ENCODE data around the gene KIRREL2.

Gene KIRREL2

DNA sequence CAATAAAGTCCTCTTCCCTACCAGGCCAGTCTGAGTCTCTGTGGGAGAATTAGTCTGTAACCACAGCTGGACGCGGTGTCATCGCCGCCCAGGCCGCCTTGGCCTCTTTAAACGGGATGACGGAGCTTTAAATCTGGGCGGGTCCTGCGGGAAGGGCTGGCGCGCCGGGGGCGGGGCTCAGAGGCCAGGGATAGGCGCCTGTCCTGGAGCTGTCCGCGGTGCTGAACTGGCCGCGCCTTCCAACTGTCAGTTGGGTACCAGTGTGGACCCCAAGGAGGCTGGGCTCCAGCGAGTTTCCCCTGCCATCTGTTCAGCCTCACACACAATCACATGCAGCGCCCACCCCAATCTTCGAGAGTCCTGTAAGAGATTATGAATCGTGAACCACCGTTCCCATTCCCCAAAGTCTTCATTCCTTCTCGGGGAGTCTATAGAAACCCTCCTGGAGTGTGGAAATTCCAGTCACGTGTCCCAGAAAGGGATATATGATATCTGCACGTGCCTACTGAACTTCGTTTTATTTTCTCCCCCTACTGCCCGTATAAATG lies 23.1 kb downstream of the KIRREL2 start (continued):
- TF ChIP-seq, protein P1, sequence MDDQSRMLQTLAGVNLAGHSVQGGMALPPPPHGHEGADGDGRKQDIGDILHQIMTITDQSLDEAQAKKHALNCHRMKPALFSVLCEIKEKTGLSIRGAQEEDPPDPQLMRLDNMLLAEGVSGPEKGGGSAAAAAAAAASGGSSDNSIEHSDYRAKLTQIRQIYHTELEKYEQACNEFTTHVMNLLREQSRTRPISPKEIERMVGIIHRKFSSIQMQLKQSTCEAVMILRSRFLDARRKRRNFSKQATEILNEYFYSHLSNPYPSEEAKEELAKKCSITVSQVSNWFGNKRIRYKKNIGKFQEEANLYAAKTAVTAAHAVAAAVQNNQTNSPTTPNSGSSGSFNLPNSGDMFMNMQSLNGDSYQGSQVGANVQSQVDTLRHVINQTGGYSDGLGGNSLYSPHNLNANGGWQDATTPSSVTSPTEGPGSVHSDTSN (CRISPR knock-in tag; IDR thresholded peaks at IDR 0.05) = peak; percentile 81; the same call in 1 of the 2 replicates
- TF ChIP-seq ZNF354C (tag by site-specific recombination; IDR thresholded peaks at IDR 0.05; ENCODE audit: borderline replicate concordance, low read depth) = no peak
- peak; percentile 100 for TF ChIP-seq ZNF561 (tag by site-specific recombination; IDR thresholded peaks at IDR 0.05; ENCODE audit: borderline replicate concordance)
- TF ChIP-seq ZIC2 (tag by site-specific recombination; IDR thresholded peaks at IDR 0.05) = peak; percentile 83
- peak; percentile 79; the same call in 1 of the 2 replicates for TF ChIP-seq WT1 (tag by site-specific recombination; IDR thresholded peaks at IDR 0.05)
- no peak for TF ChIP-seq ZNF140 (tag by site-specific recombination; IDR thresholded peaks at IDR 0.05)
- TF ChIP-seq ZSCAN23 (tag by site-specific recombination; IDR thresholded peaks at IDR 0.05) = no peak
- 0 out of 2 replicates have a peak, but pooled peaks have one; percentile 67 for TF ChIP-seq ZBTB1 (tag by site-specific recombination; IDR thresholded peaks at IDR 0.05)
- TF ChIP-seq SP2 (tag by site-specific recombination; IDR thresholded peaks at IDR 0.05) = peak; percentile 91
- TF ChIP-seq, protein P2, sequence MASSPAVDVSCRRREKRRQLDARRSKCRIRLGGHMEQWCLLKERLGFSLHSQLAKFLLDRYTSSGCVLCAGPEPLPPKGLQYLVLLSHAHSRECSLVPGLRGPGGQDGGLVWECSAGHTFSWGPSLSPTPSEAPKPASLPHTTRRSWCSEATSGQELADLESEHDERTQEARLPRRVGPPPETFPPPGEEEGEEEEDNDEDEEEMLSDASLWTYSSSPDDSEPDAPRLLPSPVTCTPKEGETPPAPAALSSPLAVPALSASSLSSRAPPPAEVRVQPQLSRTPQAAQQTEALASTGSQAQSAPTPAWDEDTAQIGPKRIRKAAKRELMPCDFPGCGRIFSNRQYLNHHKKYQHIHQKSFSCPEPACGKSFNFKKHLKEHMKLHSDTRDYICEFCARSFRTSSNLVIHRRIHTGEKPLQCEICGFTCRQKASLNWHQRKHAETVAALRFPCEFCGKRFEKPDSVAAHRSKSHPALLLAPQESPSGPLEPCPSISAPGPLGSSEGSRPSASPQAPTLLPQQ (tag by site-specific recombination; IDR thresholded peaks at IDR 0.05) = peak; percentile 96
- peak; percentile 89 for TF ChIP-seq ZFP37 (tag by site-specific recombination; IDR thresholded peaks at IDR 0.05)
- TF ChIP-seq KLF1 (tag by site-specific recombination; IDR thresholded peaks at IDR 0.05) = peak; percentile 94
- TF ChIP-seq, protein P3, sequence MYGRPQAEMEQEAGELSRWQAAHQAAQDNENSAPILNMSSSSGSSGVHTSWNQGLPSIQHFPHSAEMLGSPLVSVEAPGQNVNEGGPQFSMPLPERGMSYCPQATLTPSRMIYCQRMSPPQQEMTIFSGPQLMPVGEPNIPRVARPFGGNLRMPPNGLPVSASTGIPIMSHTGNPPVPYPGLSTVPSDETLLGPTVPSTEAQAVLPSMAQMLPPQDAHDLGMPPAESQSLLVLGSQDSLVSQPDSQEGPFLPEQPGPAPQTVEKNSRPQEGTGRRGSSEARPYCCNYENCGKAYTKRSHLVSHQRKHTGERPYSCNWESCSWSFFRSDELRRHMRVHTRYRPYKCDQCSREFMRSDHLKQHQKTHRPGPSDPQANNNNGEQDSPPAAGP (tag by site-specific recombination; IDR thresholded peaks at IDR 0.05) = peak; percentile 96
- no peak; the same call in 1 of the 2 replicates for TF ChIP-seq ZSCAN30 (tag by site-specific recombination; IDR thresholded peaks at IDR 0.05)
- peak; percentile 94 for TF ChIP-seq SP3 (tag by site-specific recombination; IDR thresholded peaks at IDR 0.05)
- peak; percentile 89 for TF ChIP-seq SP7 (tag by site-specific recombination; IDR thresholded peaks at IDR 0.05)
- TF ChIP-seq ZNF776 (tag by site-specific recombination; IDR thresholded peaks at IDR 0.05; ENCODE audit: borderline replicate concordance) = no peak
- TF ChIP-seq TRIM28 (IDR thresholded peaks at IDR 0.05; ENCODE audit: borderline replicate concordance, low read length) = no peak
- TF ChIP-seq ZNF2 (tag by site-specific recombination; IDR thresholded peaks at IDR 0.05) = peak; percentile 84
- TF ChIP-seq ZNF843 (tag by site-specific recombination; IDR thresholded peaks at IDR 0.05) = peak; percentile 52; the same call in 1 of the 2 replicates
- no peak for TF ChIP-seq ZNF777 (tag by site-specific recombination; IDR thresholded peaks at IDR 0.05; ENCODE audit: borderline replicate concordance)
- peak; percentile 66 for TF ChIP-seq ZBTB21 (tag by site-specific recombination; IDR thresholded peaks at IDR 0.05)
- TF ChIP-seq, protein P4, sequence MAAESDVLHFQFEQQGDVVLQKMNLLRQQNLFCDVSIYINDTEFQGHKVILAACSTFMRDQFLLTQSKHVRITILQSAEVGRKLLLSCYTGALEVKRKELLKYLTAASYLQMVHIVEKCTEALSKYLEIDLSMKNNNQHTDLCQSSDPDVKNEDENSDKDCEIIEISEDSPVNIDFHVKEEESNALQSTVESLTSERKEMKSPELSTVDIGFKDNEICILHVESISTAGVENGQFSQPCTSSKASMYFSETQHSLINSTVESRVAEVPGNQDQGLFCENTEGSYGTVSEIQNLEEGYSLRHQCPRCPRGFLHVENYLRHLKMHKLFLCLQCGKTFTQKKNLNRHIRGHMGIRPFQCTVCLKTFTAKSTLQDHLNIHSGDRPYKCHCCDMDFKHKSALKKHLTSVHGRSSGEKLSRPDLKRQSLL (tag by site-specific recombination; IDR thresholded peaks at IDR 0.05) = 0 out of 2 replicates have a peak, but pooled peaks have one; percentile 80
- no peak for TF ChIP-seq SCRT1 (tag by site-specific recombination; IDR thresholded peaks at IDR 0.05; ENCODE audit: borderline replicate concordance)
- no peak for TF ChIP-seq ZNF514 (tag by site-specific recombination; IDR thresholded peaks at IDR 0.05)
- TF ChIP-seq, protein P5, sequence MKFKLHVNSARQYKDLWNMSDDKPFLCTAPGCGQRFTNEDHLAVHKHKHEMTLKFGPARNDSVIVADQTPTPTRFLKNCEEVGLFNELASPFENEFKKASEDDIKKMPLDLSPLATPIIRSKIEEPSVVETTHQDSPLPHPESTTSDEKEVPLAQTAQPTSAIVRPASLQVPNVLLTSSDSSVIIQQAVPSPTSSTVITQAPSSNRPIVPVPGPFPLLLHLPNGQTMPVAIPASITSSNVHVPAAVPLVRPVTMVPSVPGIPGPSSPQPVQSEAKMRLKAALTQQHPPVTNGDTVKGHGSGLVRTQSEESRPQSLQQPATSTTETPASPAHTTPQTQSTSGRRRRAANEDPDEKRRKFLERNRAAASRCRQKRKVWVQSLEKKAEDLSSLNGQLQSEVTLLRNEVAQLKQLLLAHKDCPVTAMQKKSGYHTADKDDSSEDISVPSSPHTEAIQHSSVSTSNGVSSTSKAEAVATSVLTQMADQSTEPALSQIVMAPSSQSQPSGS (tag by site-specific recombination; IDR thresholded peaks at IDR 0.05; ENCODE audit: low read depth) = 0 out of 2 replicates have a peak, but pooled peaks have one; percentile 3
- peak; percentile 88 for TF ChIP-seq ZBTB7A (tag by site-specific recombination; IDR thresholded peaks at IDR 0.05; ENCODE audit: low read depth)
- TF ChIP-seq ZBTB17 (tag by site-specific recombination; IDR thresholded peaks at IDR 0.05) = peak; percentile 89
- TF ChIP-seq ZNF394 (tag by site-specific recombination; IDR thresholded peaks at IDR 0.05; ENCODE audit: borderline replicate concordance) = peak; percentile 64; the same call in 1 of the 2 replicates
- peak; percentile 88 for TF ChIP-seq GLIS1 (tag by site-specific recombination; IDR thresholded peaks at IDR 0.05)
- peak; percentile 86; the same call in 1 of the 2 replicates for TF ChIP-seq ZEB2 (tag by site-specific recombination; IDR thresholded peaks at IDR 0.05)
- TF ChIP-seq, protein P6, sequence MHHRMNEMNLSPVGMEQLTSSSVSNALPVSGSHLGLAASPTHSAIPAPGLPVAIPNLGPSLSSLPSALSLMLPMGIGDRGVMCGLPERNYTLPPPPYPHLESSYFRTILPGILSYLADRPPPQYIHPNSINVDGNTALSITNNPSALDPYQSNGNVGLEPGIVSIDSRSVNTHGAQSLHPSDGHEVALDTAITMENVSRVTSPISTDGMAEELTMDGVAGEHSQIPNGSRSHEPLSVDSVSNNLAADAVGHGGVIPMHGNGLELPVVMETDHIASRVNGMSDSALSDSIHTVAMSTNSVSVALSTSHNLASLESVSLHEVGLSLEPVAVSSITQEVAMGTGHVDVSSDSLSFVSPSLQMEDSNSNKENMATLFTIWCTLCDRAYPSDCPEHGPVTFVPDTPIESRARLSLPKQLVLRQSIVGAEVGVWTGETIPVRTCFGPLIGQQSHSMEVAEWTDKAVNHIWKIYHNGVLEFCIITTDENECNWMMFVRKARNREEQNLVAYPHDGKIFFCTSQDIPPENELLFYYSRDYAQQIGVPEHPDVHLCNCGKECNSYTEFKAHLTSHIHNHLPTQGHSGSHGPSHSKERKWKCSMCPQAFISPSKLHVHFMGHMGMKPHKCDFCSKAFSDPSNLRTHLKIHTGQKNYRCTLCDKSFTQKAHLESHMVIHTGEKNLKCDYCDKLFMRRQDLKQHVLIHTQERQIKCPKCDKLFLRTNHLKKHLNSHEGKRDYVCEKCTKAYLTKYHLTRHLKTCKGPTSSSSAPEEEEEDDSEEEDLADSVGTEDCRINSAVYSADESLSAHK (tag by site-specific recombination; IDR thresholded peaks at IDR 0.05) = peak; percentile 84

Measured in HEK293 (cell line).